ENCODE data around the gene HOXD13.

The HOXD13 gene

DNA sequence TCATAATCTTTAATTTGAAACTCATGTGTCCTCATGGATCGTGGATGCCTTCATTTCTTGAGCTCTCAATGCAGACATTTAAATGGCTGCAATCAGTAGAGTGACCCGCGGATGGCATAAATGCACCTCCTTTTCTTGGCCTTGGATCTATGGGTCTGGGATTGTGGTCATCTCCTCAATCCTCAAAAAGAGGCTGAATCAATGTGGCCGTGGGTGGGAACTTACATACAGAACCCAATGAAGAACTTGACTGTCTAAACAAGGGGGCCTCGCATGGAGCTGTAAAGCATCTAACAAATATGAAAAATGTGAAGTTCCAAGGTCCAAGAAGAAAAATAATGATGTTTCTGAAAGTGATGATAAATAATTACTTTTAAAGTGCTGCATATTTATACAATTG lies 2.9 kb downstream of the HOXD13 start:
- no peak for DNase-seq

DNA sequence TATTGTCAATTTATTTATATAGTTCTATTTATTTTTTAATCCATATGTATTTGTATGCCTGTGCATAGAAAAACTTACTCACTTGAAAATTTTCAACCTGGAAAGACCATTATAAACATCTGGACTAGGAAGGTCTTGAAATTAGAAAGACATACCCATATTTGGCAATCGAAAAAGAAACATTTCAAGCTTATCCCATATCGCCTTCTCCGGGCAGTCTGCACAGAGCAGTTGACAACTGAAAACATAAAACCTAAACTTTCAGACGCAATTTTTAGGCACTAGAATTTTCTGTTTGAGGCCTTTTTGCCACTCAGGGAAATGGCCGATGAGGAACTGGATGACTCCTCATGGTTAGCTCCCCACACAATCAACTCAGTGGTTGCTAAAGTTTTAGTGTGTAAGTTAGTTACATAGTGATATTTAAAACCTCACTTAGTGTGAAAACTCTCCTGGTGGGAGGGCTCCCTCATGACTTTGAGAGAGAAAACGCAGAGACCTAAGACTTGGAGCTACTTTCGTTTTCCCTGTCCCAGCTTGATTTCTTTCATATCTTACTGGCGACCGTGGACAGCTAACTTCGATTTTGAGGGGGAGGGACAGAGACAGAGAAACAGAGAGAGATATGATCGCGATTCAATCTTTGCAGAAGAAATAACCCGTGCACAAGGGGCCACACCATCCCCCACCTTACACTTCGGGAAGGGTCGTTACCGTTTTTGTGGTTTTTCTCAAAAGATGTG lies 3.9 kb downstream of the HOXD13 start:
- no peak for DNase-seq

DNA sequence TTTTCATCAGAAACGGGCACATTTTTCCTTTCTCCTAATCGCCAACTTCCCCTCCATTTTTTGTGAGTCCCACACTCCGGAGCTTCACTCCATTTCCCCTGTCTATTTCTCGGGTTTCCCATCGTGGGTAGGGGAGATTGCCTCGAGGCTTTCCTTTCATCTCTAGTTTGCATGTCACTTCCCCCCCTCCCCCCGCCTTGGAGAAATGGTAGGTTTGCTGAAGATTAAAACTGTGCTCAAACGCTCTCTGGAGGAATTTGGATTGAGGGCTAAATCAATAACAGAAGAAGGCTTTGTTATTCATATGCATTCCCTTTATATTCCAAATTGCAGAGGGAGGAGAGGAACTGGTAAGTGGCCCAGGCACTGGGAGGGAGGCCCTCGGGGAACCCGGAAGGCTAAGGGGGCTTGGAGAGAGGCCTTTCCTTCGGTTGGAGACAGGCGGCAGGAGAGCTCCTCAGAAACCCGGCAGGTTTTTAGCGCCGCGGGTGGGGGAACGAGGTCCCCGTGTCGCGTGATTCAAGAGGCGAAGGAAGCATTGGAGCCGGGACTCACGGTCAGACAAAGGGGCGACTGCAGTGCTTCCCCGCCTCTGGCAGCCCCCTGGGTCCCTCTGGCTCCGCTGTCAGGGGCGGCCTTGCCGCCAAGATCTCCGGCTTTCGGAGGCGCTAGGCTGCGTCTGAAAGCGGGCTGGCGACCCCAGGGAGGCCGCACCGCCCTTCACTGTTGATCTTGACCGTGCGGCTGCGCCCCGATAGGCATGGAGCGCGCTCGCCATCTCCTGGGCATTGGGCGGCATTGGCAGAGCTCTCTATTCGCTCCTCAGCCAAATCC lies 4.7 kb downstream of the HOXD13 start:
- DNase-seq: peak; percentile 62

DNA sequence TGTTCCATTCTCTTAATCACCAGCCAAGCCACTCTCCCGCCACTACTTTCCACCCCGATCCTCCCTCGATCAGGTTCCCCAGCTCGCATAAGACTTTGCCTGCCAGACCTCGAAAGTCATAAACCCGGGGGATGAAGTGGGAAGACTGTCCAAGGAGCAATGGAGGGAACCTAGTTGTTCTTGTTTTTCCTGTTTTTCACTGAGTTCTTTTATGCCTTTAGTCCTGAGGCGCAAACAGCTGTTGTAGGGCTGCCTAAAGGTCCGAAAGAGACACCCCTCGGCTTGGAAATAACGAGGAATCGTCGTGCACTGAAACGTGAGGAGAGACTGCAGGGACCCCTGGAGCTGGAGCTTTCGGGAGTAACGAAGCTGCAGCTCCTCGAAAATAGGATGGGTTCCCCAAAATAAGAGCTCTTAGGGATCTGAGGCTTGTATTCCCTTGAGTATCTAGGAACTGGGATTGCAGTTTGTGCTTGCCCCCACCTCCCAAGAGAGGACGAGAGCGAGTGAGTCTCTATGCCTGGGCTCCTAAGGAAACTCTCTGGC lies 5.4 kb downstream of the HOXD13 start:
- no peak for DNase-seq

- no peak for DNase-seq
These were observed 6.0 kb downstream of the HOXD13 start for GRCh38 chr2:176098366-176099158.

- DNase-seq: no peak
These were observed 6.7 kb downstream of the HOXD13 start for GRCh38 chr2:176099159-176099727.

- no peak for DNase-seq
These were observed 7.4 kb downstream of the HOXD13 start, which contains the start of gene HOXD12 for GRCh38 chr2:176099728-176100546. Gene HOXD12, plus strand, starts transcription at chr2:176099795. Its CDS starts 7 bp downstream, at chr2:176099802.

DNA sequence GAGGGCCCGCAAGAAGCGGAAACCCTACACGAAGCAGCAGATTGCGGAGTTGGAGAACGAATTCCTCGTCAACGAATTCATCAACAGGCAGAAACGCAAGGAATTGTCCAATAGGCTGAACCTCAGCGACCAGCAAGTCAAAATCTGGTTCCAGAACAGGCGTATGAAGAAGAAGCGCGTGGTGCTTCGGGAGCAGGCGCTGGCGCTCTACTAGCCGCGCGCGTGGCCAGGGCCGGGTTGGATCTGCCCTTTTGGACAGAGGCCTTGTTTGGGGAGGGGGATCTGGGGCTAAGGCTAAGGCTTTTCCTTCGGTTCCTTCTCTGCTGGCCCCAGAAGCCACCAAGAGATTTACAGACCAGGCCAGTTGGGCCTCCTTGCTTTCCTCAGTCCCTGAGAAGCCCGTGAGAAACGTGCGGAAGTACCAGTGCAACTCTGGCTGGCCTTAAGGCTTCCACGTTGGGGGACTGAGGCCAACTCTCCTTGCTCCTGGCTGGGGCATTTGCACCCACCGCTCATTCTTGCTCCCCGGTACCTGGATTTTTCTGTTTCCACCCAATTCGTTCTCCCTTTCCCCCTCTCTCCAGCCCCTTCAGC lies 8.1 kb downstream of the HOXD13 start:
- no peak for DNase-seq

DNA sequence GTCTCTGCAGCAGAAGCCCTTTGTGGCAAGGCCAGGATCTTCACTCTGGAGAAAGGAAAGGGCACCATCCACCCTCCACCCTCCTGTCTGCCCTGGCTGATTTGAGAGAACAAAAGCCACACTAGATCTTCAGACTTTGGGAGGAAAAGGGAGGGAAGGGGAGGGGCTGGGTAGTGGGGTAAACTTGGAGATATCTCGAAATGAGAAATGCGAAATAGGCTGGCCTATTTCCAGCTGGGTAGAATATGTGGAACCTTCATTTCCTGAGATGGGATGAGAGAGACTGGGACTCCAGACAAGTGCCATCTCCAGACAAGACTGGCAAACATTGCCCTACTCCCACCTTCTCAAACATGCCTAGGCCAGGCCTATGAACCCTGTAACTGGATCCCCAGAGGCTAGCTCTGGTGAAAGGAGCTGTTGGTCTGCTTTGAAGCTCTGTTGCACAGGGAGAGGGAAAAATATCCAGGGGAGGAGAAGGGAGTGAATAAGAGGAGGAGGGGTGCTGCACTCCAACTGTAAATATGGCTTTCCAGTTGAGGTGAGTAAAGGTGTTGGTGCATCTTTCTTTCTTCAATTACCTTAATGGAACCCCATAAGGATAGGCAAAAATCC lies 8.8 kb downstream of the HOXD13 start:
- no peak for DNase-seq

DNA sequence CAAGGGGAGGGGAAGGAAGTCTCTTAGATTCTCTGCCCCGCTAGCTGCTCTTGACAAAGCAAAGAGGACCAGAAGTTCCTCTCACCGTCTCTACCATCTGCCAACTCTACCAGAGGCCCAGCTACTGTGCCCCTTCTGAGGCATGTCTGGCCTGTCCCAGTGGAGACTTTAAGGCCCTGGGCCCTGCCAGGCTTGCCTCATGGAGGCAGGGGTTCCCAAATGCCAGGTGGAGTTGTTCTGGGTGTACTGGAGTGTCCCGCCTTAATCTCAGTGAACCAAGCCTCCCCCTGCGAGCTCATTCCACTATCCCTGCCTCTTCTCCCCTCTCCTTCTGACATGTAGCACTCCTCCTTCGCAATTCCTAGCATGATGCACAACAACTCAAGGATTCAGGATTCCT lies 9.3 kb downstream of the HOXD13 start:
- DNase-seq: no peak

GRCh38 chr2:176102309-176102866 lies 9.9 kb downstream of the HOXD13 start:
- no peak for DNase-seq

GRCh38 chr2:176103194-176103593 lies 10.7 kb downstream of the HOXD13 start:
- DNase-seq: no peak

- DNase-seq: no peak
These were observed 11.3 kb downstream of the HOXD13 start for GRCh38 chr2:176103742-176104315.

GRCh38 chr2:176104316-176105077 lies 12.0 kb downstream of the HOXD13 start:
- DNase-seq: no peak

DNA sequence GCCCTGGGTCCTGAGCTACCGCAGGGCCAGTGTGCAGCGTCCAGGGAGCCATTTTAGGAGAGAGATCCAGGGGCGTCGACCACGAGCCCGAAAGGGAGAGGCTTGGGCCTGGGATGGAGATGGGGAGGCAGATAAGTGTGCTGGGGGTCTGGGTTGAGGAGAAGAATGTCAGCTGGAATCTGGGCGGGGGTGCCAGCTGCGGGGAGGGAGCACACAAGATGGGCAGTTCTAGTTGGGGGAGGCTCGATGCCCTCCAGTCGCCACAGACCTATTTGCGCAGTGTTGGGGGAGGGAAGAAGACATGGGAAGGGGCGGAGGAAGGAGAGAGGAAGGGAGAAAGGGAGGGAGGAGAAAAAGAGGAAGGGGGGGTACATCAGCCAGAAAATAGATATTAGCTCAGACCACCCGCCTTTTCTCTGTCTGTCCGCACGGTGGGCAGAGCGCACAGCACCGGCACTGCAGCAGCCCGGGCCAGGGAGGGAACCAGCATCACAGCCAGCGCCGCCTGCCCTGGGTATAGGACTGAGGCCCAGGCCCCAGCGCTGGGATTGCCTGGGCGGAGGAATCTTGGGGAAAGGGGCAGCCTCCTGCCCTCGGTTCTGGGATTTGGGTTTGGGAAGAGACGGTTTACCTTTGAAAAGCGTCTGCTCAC lies 12.7 kb downstream of the HOXD13 start:
- DNase-seq: no peak

DNA sequence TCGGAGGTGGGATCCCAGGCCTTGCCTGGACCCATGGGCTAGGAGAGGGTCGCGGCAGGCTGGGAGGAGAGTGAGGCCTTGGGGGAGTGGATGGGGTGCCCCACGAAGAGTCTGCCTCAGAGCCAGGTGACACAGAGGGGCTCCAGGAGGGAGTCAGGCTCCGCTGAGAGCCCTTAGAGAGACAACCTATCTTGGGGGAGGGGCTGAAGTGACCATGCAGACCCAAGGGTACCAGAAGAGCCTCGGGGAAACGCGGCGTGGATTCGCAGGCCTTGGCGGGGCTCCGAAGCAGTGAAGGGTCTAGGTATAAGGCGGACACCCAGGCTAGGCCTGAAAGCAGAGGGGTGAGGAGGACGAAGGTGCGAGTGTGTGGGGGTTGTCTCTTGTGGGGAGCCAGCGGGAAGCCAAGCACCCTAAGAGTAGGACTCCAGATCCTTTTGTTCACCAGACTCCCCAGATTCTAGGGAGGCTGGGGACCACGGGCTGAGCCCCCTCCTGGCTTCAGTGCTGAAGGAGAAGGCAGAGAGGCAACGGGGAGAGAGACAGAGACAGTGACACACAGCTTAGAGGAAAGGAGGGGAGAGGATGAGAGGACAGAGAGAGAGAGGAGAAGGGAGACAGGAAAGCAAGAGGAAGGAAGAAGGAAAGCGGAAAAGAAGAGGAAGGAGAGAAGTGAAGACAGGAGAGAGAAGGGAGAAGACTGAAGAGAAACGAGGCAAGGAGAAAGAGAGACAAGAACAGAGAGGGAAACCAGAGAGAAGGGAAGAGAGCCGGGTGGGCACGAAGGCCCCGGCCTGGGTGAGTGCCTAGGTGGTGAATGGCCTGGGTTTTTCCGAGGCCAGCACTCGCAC lies 13.4 kb downstream of the HOXD13 start:
- DNase-seq: no peak

- DNase-seq: no peak
These were observed 14.3 kb downstream of the HOXD13 start, which contains the start of gene HOXD11 for GRCh38 chr2:176106581-176107539. Gene HOXD11, plus strand, starts transcription at chr2:176107280. Its CDS starts 76 bp downstream, at chr2:176107356.

All from CD4-positive, alpha-beta T cell treated with Interleukin-12 subunit alpha and Interleukin-12 subunit beta, for 1 hour (primary cell).